ENCODE measurements around the gene IQGAP2.

DNA sequence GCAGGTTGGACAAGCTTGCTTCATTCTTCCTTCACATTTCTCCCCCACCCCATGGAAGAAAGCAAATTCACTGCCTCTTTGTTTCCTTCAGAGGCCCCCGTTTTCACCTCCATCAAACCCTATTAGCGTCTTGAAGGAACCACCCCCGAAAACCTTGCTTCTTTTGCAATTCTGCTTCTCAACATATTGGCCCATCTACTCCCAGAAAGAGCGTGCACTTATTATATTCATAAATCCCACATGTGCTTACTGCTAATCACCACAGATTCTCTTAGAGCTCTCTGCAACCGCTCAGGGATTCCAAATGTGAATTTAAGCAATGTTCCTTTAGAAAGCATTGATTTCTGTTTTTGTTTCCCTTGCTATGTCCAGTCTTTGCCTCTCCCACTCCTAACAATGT is 219.0 kb downstream of the IQGAP2 start:
- TF ChIP-seq ELF4 (IDR thresholded peaks at IDR 0.05) = no peak
- TF ChIP-seq NFRKB (IDR thresholded peaks at IDR 0.05) = no peak
